D721Med (cell line): ENCODE results near the gene PTPRM.
A peak's percentile ranks its signal among the peaks of the same experiment; 100 is the strongest.

Experiments
- DNase-seq: peaks from one replicate; pipeline ENCODE4 v3.0.0; 2011; ENCODE audit warnings: low spot score; ENCODE audit not compliant: insufficient read length
- FAIRE-seq: peaks from 2 replicates; lab custom pipeline; 2011; peaks lifted over from hg19 to GRCh38; lab: Jason Lieb, UNC
- CTCF ChIP-seq: IDR thresholded peaks from 2 replicates; pipeline ENCODE4 v1.5.1; 2012; ENCODE audit warnings: mild to moderate bottlenecking, control low read depth; ENCODE audit not compliant: insufficient read depth; ENCODE audit errors: missing control alignments

The PTPRM gene

GRCh38 chr18:7566567-7567473 lies at the start of gene PTPRM:
Gene PTPRM, plus strand, starts transcription at chr18:7567316. Its CDS starts 503 bp downstream, at chr18:7567819.
- FAIRE-seq: no peak
- peak; percentile 44 for TF ChIP-seq CTCF
- DNase-seq: peak; percentile 50

- peak; percentile 81 for FAIRE-seq
- no peak for TF ChIP-seq CTCF
- no peak for DNase-seq
Measured at GRCh38 chr18:7517852-7518251, 49.3 kb upstream of the PTPRM start.

GRCh38 chr18:7520200-7520785 lies 46.8 kb upstream of the PTPRM start:
- no peak for TF ChIP-seq CTCF
- FAIRE-seq: no peak
- DNase-seq: no peak

- no peak for FAIRE-seq
- DNase-seq: no peak
- no peak for TF ChIP-seq CTCF
Measured at GRCh38 chr18:7521226-7521856, 45.8 kb upstream of the PTPRM start.

GRCh38 chr18:7523772-7524171 lies 43.3 kb upstream of the PTPRM start:
- FAIRE-seq: no peak
- DNase-seq: no peak
- TF ChIP-seq CTCF: no peak

GRCh38 chr18:7524786-7525185 lies 42.3 kb upstream of the PTPRM start:
- TF ChIP-seq CTCF: no peak
- FAIRE-seq: no peak
- no peak for DNase-seq
